Adrenal gland (tissue), 12 donors: Measurements from ENCODE around the gene ICAM1. TPM values are rescaled to one million over a fixed set of nuclear protein-coding genes. Genes with fewer than 3 reads are reported as not detected.

Experiments
- DNase-seq, 7 donors: peaks; one replicate each; pipeline ENCODE4 v3.0.0-alpha.2; 2019 to 2020
- H3K27ac ChIP-seq, 5 donors: fragments of 200-600 bp; sonication (generic) in 4 of 5; 1 replicate in 3 of 5; 2 replicates in 2 of 5; pipeline versions ENCODE4 v1.5.1 to v1.8.0; 2016 to 2020; ENCODE audit warnings: mild to moderate bottlenecking in 1 of 5
- H3K27me3 ChIP-seq: fragments of 200-600 bp; 2 replicates; pipeline ENCODE4 v1.8.0; 2021
- H3K36me3 ChIP-seq, 2 donors: fragments of 200-600 bp; replicated peaks in 1 of 2; 1 replicate in 1 of 2; 2 replicates in 1 of 2; pipeline versions ENCODE4 v1.5.1 to v1.8.0; 2018 to 2022
- H3K4me1 ChIP-seq, 2 donors: fragments of 200-600 bp; replicated peaks in 1 of 2; 1 replicate in 1 of 2; 2 replicates in 1 of 2; pipeline versions ENCODE4 v1.5.1 to v1.8.0; 2018 to 2021
- H3K4me3 ChIP-seq, 4 donors: fragments of 200-600 bp; sonication (generic) in 3 of 4; one replicate each; pipeline ENCODE4 v1.5.1; 2016 to 2018
- H3K9me3 ChIP-seq, 3 donors: fragments of 200-600 bp; sonication (generic) in 1 of 3; replicated peaks in 1 of 3; 1 replicate in 2 of 3; 2 replicates in 1 of 3; pipeline versions ENCODE4 v1.5.1 to v1.8.0; 2016 to 2021
- POLR2A ChIP-seq, 2 donors: fragments of 450-650 bp; IDR thresholded peaks; one replicate each; pipeline ENCODE4 v1.6.1; 2017; ENCODE audit warnings: antibody characterized with exemption in 2 of 2, mild to moderate bottlenecking in 2 of 2, moderate library complexity in 1 of 2
- WGBS, 4 donors: extraction: QIAGEN DNeasy Blood & Tissue Kit in 2 of 4; methylation state at CpG; one replicate each; pipeline versions ENCODE4 v1.1.5 to v1.1.7; 2013 to 2017; 5-methylcytosine and 5-hydroxymethylcytosine counted together
- intact Hi-C, 2 donors: fragments of 100-400 bp; cut with DNase I; formaldehyde crosslinking; loops; one replicate each; pipeline versions ENCODE4 v1.14.1 to v1.15.0; 2022 to 2023
- polyA plus RNA-seq, 3 donors: library from polyadenylated mRNA; stranded (reverse); fragments of 200-250 nt in 2 of 3; fragments of 350-450 nt in 1 of 3; fragmentation: Illumina TruSeq in 1 of 3; extraction: RNeasy Lipid Tissue Mini Kit (QIAGEN cat#74804) in 1 of 3; gene quantifications; one replicate each; pipeline ENCODE4 v1.2.3, GENCODE V29; 2013 to 2014
- total RNA-seq, 9 donors: library from RNA; depleted of rRNA in 4 of 9; stranded (reverse); fragments of >200 nt in 4 of 9; fragments of 120-200 nt in 1 of 9; fragmentation: NEBNext Ultra II Directional in 1 of 9; extraction: Animal tissue kit (Norgen Biotek cat#: 25700) in 1 of 9; gene quantifications; one replicate each; pipeline versions ENCODE4 v1.1.0 to v1.2.4, GENCODE V29; 2013 to 2023
- TF ChIP-seq, protein P1 (sequence below), 6 experiments: fragments of 450-650 bp in 4 of 6; fragments of 200-600 bp in 2 of 6; sonication (generic) in 1 of 6; IDR thresholded peaks; 1 replicate in 5 of 6; 2 replicates in 1 of 6; pipeline versions ENCODE4 v1.5.1 to v1.8.0; 2016 to 2021; ENCODE audit warnings: antibody characterized with exemption in 6 of 6, mild to moderate bottlenecking in 2 of 6, moderate library complexity in 1 of 6
- donor health status: healthy with polysubstance abuse.
- donor health status: Bipolar disorder and iron deficiency.
- donor health status: DM: yes; HTN: yes; CAD: no.
- donor health status: DM: no; HTN: no; CAD: no.
- donor health status: DM: no; HTN: no; CAD: no.
- donor health status: DM: yes; HTN: yes; CAD: no.

Gene ICAM1
- total and polyA plus RNA-seq, 12 donors, result 2.2 to 90.4 (median 27.4) TPM

DNA sequence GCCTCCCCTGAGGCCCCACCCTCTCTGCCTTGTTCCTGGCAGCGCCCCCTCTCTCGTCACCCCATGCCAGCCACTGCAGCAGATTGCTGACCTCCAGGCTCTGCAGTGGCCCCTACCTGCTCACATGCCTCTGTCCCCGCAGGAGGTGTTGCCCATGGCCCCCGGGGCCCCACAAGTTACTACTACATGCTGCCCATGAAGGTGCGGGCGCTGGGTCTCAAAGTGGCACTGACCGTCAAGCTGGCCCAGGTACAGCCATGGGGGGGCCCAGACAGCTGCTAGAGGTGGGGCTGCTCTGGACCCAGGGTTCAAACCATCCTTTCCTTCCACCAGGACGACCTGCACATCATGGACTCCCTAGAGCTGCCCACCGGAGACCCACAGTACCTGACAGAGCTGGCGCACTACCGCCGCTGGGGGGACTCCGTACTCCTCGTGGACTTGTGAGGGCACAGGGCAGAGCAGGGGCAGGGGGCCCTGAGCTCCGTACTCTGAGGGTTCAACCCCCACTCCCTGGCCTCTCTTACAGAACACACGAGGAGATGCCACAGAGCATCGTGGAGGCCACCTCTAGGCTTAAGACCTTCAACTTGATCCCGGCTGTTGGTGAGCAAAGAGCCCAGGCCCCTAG is 12.7 kb upstream of the ICAM1 start:
- WGBS, 4 donors, result 94 to 100% (median 97%) methylated on average over 9 to 18 of the region's 18 CpGs
- Histone ChIP-seq H3K4me3 (no peak overlapping the region), H3K9me3 (no peaks in the 10 kb centered on the region), H3K27ac (no peak overlapping the region), H3K4me1 (peaks cover 0 to 2% of the 10 kb centered on the region in 2 donors), H3K36me3 (peaks cover 0 to 47% of the 10 kb centered on the region in 2 donors), H3K27me3 (no peaks in the 10 kb centered on the region)
- DNase-seq, result no peak
- TF ChIP-seq, protein P1, sequence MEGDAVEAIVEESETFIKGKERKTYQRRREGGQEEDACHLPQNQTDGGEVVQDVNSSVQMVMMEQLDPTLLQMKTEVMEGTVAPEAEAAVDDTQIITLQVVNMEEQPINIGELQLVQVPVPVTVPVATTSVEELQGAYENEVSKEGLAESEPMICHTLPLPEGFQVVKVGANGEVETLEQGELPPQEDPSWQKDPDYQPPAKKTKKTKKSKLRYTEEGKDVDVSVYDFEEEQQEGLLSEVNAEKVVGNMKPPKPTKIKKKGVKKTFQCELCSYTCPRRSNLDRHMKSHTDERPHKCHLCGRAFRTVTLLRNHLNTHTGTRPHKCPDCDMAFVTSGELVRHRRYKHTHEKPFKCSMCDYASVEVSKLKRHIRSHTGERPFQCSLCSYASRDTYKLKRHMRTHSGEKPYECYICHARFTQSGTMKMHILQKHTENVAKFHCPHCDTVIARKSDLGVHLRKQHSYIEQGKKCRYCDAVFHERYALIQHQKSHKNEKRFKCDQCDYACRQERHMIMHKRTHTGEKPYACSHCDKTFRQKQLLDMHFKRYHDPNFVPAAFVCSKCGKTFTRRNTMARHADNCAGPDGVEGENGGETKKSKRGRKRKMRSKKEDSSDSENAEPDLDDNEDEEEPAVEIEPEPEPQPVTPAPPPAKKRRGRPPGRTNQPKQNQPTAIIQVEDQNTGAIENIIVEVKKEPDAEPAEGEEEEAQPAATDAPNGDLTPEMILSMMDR (IDR thresholded peaks at IDR 0.05), result no peak
- no peak for TF ChIP-seq POLR2A (IDR thresholded peaks at IDR 0.05)
- intact Hi-C loops, result loop anchor here in 1 of 2 donors (10.0 kb wide), 1 partner anchor 323 kb away; the partner anchor contains the start of gene OLFM2

DNA sequence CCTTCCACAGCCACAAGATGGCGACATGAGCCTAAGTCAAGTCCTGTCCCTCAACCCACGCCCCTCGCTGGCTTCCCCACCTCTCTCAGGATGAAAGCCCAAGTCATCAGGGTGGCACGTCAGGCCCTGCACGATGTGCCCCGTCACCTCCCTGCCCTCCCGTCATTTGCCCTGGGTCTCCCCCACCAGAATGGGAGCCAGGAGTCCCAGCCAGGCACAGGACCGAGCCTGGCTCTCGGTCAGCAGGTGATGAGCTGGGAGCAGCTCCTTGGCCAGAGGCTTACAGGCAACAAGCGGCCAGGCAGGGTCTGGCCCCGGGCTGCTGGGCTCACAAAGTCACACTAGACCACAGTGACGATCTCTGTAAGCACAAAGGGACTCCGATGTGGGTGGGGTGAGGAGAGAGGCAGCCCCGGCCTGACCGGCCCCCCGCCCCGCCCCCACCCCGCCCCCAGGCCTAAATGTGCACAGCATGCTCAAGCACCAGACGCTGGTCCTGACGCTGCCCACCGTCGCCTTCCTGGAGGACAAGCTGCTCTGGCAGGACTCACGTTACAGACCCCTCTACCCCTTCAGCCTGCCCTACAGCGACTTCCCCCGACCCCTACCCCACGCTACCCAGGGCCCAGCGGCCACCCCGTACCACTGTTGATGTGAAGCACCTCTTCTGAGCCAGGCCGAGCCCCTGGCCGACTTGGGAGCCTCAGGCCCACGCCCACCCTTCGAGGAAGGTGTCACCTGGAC is 11.6 kb upstream of the ICAM1 start:
- H3K27me3 ChIP-seq, result no peaks in the 10 kb centered on the region
- H3K4me3 ChIP-seq, result no peak overlapping the region
- intact Hi-C loops, result loop anchor here in 1 of 2 donors (10.0 kb wide), 1 partner anchor 325 kb away; the partner anchor contains the start of gene OLFM2
- TF ChIP-seq, protein P1 (IDR thresholded peaks at IDR 0.05), result peak; percentile 45 to 72 (median 69)
- no peak for TF ChIP-seq POLR2A (IDR thresholded peaks at IDR 0.05)
- H3K27ac ChIP-seq, result no peak overlapping the region
- 54 to 72% (median 59%) methylated on average over 17 to 32 of the region's 32 CpGs for WGBS, 4 donors
- H3K9me3 ChIP-seq, result no peaks in the 10 kb centered on the region
- H3K4me1 ChIP-seq, result no peaks in the 10 kb centered on the region
- peaks cover 0 to 43% of the 10 kb centered on the region in 2 donors for H3K36me3 ChIP-seq
- peak; percentile 80 to 95 (median 90) for DNase-seq

DNA sequence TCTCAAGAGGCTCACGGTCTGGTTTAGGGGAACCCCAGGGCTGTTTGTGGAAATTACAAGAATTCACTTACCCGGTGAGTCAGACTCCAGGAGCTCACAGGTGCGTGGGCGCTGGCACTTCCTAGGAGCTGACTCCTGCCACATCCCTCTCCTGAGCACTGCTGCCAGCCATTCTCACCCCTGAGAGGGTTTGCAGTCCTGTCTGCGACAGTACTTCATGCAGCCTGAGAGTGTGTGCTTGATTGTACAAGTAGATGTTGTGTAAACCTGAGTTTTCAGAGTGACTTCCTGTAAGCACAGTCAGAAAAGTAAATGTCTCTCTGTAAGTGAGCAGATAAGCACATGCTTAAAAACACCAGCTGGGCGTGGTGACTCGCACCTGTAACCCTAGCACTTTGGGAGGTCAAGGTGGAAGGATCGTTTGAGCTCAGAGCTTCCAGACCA is 10.8 kb upstream of the ICAM1 start:
- TF ChIP-seq POLR2A (IDR thresholded peaks at IDR 0.05), result no peak
- TF ChIP-seq, protein P1 (IDR thresholded peaks at IDR 0.05), result no peak
- no peaks in the 10 kb centered on the region for H3K27me3 ChIP-seq
- no peak overlapping the region for H3K27ac ChIP-seq
- no peaks in the 10 kb centered on the region for H3K9me3 ChIP-seq
- WGBS, 4 donors, result 73 to 80% (median 77%) methylated on average over 8 of the region's 8 CpGs
- DNase-seq, result no peak
- no peaks in the 10 kb centered on the region for H3K4me1 ChIP-seq
- peaks cover 0 to 35% of the 10 kb centered on the region in 2 donors for H3K36me3 ChIP-seq
- H3K4me3 ChIP-seq, result no peak overlapping the region
- intact Hi-C loops, result no loop called here

DNA sequence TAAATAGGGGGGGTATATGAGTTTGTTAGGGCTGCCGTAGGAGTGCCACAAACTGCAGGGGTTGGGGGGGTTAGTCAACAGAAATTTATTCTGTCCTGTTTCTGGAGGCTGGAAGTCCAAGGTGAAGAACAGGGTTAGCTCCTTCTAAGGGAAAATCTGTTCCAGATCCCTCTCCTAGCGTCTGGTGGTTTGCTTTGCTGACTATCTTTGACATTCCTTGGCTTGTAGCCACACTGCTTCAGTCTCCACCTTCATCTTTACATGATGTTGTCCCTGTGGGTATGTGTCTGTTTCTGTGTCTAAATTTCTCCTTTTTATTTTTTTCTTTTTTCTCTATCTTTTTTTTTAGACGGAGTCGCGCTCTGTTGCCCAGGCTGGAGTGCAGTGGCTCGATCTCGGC is 8.1 kb upstream of the ICAM1 start:
- intact Hi-C loops, result no loop called here
- Histone ChIP-seq H3K27ac (no peak overlapping the region), H3K9me3 (no peaks in the 10 kb centered on the region), H3K27me3 (no peaks in the 10 kb centered on the region), H3K4me1 (no peaks in the 10 kb centered on the region), H3K4me3 (no peak overlapping the region), H3K36me3 (peaks cover 0 to 10% of the 10 kb centered on the region in 2 donors)
- TF ChIP-seq, protein P1 (IDR thresholded peaks at IDR 0.05), result no peak
- no peak for TF ChIP-seq POLR2A (IDR thresholded peaks at IDR 0.05)
- no peak for DNase-seq
- WGBS, 4 donors, result 71 to 78% (median 75%) methylated on average over 7 of the region's 7 CpGs
